IMR-90 (cell line): ENCODE results near the gene SLC37A4. TPM values are rescaled to one million over a fixed set of nuclear protein-coding genes. Genes with fewer than 3 reads are reported as not detected.

Experiments
- ATAC-seq: fragments of 200-7000 bp; cut with Tn5 transposase; 2 replicates; pipeline ENCODE4 v1.9.1; 2020; ENCODE audit warnings: low read depth, mild to moderate bottlenecking, moderate library complexity
- BruUV-seq: library from RNA; stranded (reverse); fragments of 400-500 nt; replicated peaks from 2 replicates; lab custom pipeline; 2021; lab: Mats Ljungman, UMichigan
- CTCF ChIA-PET: fragments of 300-600 bp; formaldehyde crosslinking; extraction: SDS; loops from one replicate; lab custom pipeline; 2021; ENCODE audit warnings: antibody characterized with exemption; lab: Yijun Ruan, JAX
- POLR2A ChIA-PET: fragments of 300-600 bp; sonication (Branson Sonifier 250); formaldehyde crosslinking; loops from one replicate; lab custom pipeline; 2022; ENCODE audit warnings: antibody characterized with exemption; ENCODE audit not compliant: unreplicated experiment; lab: Charles Lee
- DNase-seq: peaks from one replicate; pipeline ENCODE4 v3.0.0; 2013
- H2AFZ ChIP-seq: replicated peaks from 2 replicates; pipeline ENCODE3; 2013; ENCODE audit warnings: low read length, mild to moderate bottlenecking; ENCODE audit not compliant: poor library complexity
- H2AK5ac ChIP-seq: 2 replicates; pipeline ENCODE4 v1.6.1; 2013; ENCODE audit warnings: low read depth, low read length, inconsistent platforms
- H2AK9ac ChIP-seq: replicated peaks from 2 replicates; pipeline ENCODE3; 2013; ENCODE audit warnings: mild to moderate bottlenecking, low read depth, low read length, moderate library complexity; ENCODE audit not compliant: poor library complexity
- H2BK120ac ChIP-seq: 2 replicates; pipeline ENCODE4 v1.6.1; 2013; ENCODE audit warnings: low read depth, low read length, inconsistent platforms
- H2BK15ac ChIP-seq: 3 replicates; pipeline ENCODE4 v1.6.1; 2013; ENCODE audit warnings: low read depth, low read length, inconsistent platforms
- H2BK20ac ChIP-seq: 2 replicates; pipeline ENCODE4 v1.6.1; 2013; ENCODE audit warnings: low read depth, mild to moderate bottlenecking, inconsistent platforms, low read length, moderate library complexity
- H2BK5ac ChIP-seq: 2 replicates; pipeline ENCODE4 v1.6.1; 2013; ENCODE audit warnings: mild to moderate bottlenecking, low read depth, low read length, inconsistent platforms; ENCODE audit not compliant: poor library complexity, severe bottlenecking
- H3K14ac ChIP-seq: replicated peaks from 2 replicates; pipeline ENCODE4 v1.6.1; 2013; ENCODE audit warnings: low read depth, low read length, inconsistent platforms
- H3K18ac ChIP-seq: 2 replicates; pipeline ENCODE4 v1.6.1; 2013; ENCODE audit warnings: low read depth, low read length, control low read depth
- H3K23ac ChIP-seq: 2 replicates; pipeline ENCODE4 v1.6.1; 2013; ENCODE audit warnings: low read depth, low read length, inconsistent platforms
- H3K27ac ChIP-seq: 2 replicates; pipeline ENCODE4 v1.5.1; 2013; ENCODE audit warnings: mild to moderate bottlenecking, control low read depth, low read length; ENCODE audit not compliant: insufficient read depth
- H3K27me3 ChIP-seq: 2 replicates; pipeline ENCODE4 v1.6.1; 2013; ENCODE audit warnings: low read length; ENCODE audit not compliant: control insufficient read depth, insufficient read depth
- H3K36me3 ChIP-seq: 2 replicates; pipeline ENCODE4 v1.6.1; 2013; ENCODE audit warnings: low read length, mixed read lengths; ENCODE audit not compliant: control insufficient read depth, insufficient read depth
- H3K4ac ChIP-seq: 2 replicates; pipeline ENCODE4 v1.6.1; 2013; ENCODE audit warnings: low read depth, low read length, inconsistent platforms
- H3K4me1 ChIP-seq: 2 replicates; pipeline ENCODE4 v1.6.1; 2013; ENCODE audit warnings: low read length, mixed read lengths; ENCODE audit not compliant: control insufficient read depth, insufficient read depth
- H3K4me2 ChIP-seq: 2 replicates; pipeline ENCODE4 v1.6.1; 2013; ENCODE audit warnings: low read depth, mild to moderate bottlenecking, control low read depth, low read length, moderate library complexity
- H3K4me3 ChIP-seq: 2 replicates; pipeline ENCODE4 v1.5.1; 2013; ENCODE audit warnings: low read depth, mild to moderate bottlenecking, control low read depth, low read length, moderate library complexity; ENCODE audit not compliant: insufficient read depth
- H3K56ac ChIP-seq: 2 replicates; pipeline ENCODE4 v1.6.1; 2013; ENCODE audit warnings: low read length, inconsistent platforms; ENCODE audit not compliant: insufficient read depth; ENCODE audit errors: extremely low read depth
- H3K79me1 ChIP-seq, 2 experiments: 2 replicates each; pipeline ENCODE4 v1.6.1; 2013; ENCODE audit warnings: low read length in 2 of 2, inconsistent platforms in 1 of 2, low read depth in 1 of 2
- H3K9ac ChIP-seq: 2 replicates; pipeline ENCODE4 v1.6.1; 2013; ENCODE audit warnings: low read depth, low read length, control low read depth
- H3K9me1 ChIP-seq: 2 replicates; pipeline ENCODE4 v1.6.1; 2013; ENCODE audit warnings: low read length, inconsistent platforms; ENCODE audit not compliant: insufficient read depth
- H3K9me3 ChIP-seq: 2 replicates; pipeline ENCODE4 v1.6.1; 2013; ENCODE audit warnings: low read length; ENCODE audit not compliant: control insufficient read depth, insufficient read depth
- H4K20me1 ChIP-seq: 2 replicates; pipeline ENCODE4 v1.6.1; 2013; ENCODE audit warnings: low read length, inconsistent platforms; ENCODE audit not compliant: insufficient read depth
- H4K5ac ChIP-seq: 2 replicates; pipeline ENCODE4 v1.6.1; 2013; ENCODE audit warnings: mild to moderate bottlenecking, low read depth, low read length, control low read depth
- H4K8ac ChIP-seq, 2 experiments: 2 replicates each; pipeline ENCODE4 v1.6.1; 2013; ENCODE audit warnings: low read depth in 2 of 2, low read length in 2 of 2, control low read depth in 1 of 2, inconsistent platforms in 1 of 2
- H4K91ac ChIP-seq: 2 replicates; pipeline ENCODE4 v1.6.1; 2013; ENCODE audit warnings: low read depth, low read length, inconsistent platforms; ENCODE audit not compliant: insufficient read depth
- POLR2A ChIP-seq: IDR thresholded peaks from 2 replicates; pipeline ENCODE4 v1.6.1; 2012; ENCODE audit warnings: mild to moderate bottlenecking, low read depth, low read length
- WGBS, 2 experiments: methylation state at CpG; one replicate each; pipeline versions ENCODE4 v1.1.5 to v1.1.7; 2013; ENCODE audit warnings: missing lambda C conversion rate in 2 of 2; ENCODE audit not compliant: insufficient read length in 1 of 2; ENCODE audit errors: extremely low coverage in 2 of 2; 5-methylcytosine and 5-hydroxymethylcytosine counted together
- dilution Hi-C: fragments of 300-500 bp; cut with HindIII; formaldehyde crosslinking; loops from one replicate; pipeline ENCODE4 v1.14.3; 2018; ENCODE audit warnings: low sequenced_read_pairs; ENCODE audit not compliant: unreplicated experiment
- in situ Hi-C: fragments of 300-500 bp; cut with MboI; formaldehyde crosslinking; loops from 3 replicates; pipeline ENCODE4 v1.14.3; 2019; ENCODE audit warnings: low sequenced_read_pairs, inconsistent platforms, mixed read lengths
- intact Hi-C: fragments of 100-400 bp; cut with micrococcal nuclease; formaldehyde crosslinking; loops from 2 replicates; pipeline ENCODE4 v1.10.0; 2022
- polyA plus RNA-seq, 3 experiments: library from polyadenylated mRNA; depleted of rRNA; stranded (reverse); fragments of >200 nt; gene quantifications; 2 replicates each; pipeline ENCODE4 v1.2.3, GENCODE V29; 2012; ENCODE audit warnings: low replicate concordance in 1 of 3
- total RNA-seq: library from RNA; depleted of rRNA; stranded (reverse); fragments of >200 nt; gene quantifications from 2 replicates; pipeline ENCODE4 v1.2.3, GENCODE V29; 2012
- TF ChIP-seq, protein P1 (sequence below): fragments of 150-350 bp; IDR thresholded peaks from 2 replicates; pipeline ENCODE4 v1.6.1; 2017; ENCODE audit warnings: mild to moderate bottlenecking, antibody characterized with exemption, low read length, low read depth

Gene SLC37A4
- total and polyA plus RNA-seq, 2 of the 4 experiments (the other 2 are of a cell fraction) = 7.5 to 14.3 TPM

- Histone ChIP-seq H2BK5ac (no peak overlapping the region), H3K4ac (no peak overlapping the region), H3K4me3 (no peak overlapping the region), H3K79me1 (peaks cover 13 to 41% of the 10 kb centered on the region in 2 experiments; a peak in 3 of 4 replicates), H2BK120ac (no peak overlapping the region), H3K23ac (no peak overlapping the region), H2AK9ac (no peak overlapping the region), H4K5ac (no peak overlapping the region), H3K27ac (no peak overlapping the region), H3K4me2 (no peak overlapping the region), H4K8ac (no peak overlapping the region), H4K91ac (no peak overlapping the region), H3K56ac (no peak overlapping the region), H3K14ac (no peak overlapping the region), H2AFZ (no peak overlapping the region), H2AK5ac (no peak overlapping the region), H3K4me1 (no peaks in the 10 kb centered on the region), H3K18ac (no peak overlapping the region), H3K9me3 (no peaks in the 10 kb centered on the region), H3K36me3 (peaks cover 25% of the 10 kb centered on the region), H3K9ac (no peak overlapping the region), H4K20me1 (no peaks in the 10 kb centered on the region; the same call in 1 of the 2 replicates), H2BK20ac (no peak overlapping the region), H3K9me1 (no peaks in the 10 kb centered on the region; the same call in 1 of the 2 replicates), H3K27me3 (no peaks in the 10 kb centered on the region), H2BK15ac (no peak overlapping the region)
- dilution Hi-C loops = no loop called here
- ChIA-PET CTCF (no interaction called here), POLR2A (no interaction called here)
- ATAC-seq (no peak), DNase-seq (no peak)
- no TSS peak for BruUV-seq
- TF ChIP-seq, protein P1, sequence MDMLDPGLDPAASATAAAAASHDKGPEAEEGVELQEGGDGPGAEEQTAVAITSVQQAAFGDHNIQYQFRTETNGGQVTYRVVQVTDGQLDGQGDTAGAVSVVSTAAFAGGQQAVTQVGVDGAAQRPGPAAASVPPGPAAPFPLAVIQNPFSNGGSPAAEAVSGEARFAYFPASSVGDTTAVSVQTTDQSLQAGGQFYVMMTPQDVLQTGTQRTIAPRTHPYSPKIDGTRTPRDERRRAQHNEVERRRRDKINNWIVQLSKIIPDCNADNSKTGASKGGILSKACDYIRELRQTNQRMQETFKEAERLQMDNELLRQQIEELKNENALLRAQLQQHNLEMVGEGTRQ = no peak
- TF ChIP-seq POLR2A = no peak
- intact Hi-C loops = no loop called here
- no CpG with 5 or more reads among the region's 2 CpGs for WGBS, 2 experiments
- in situ Hi-C loops = no loop called here
Observed at GRCh38 chr11:119026970-119027369, 3.7 kb downstream of the SLC37A4 start.
